H9 (cell line): ENCODE data around the gene PRR7. TPM values are rescaled to one million over a fixed set of nuclear protein-coding genes. Genes with fewer than 3 reads are reported as not detected.

Experiments
- DNase-seq: peaks from one replicate; pipeline ENCODE4 v3.0.0-alpha.2; 2017
- H2AFZ ChIP-seq: one replicate; pipeline ENCODE4 v1.6.1; 2013; ENCODE audit warnings: mild to moderate bottlenecking, low read length, control low read depth, moderate library complexity
- H2AK5ac ChIP-seq: 2 replicates; pipeline ENCODE4 v1.6.1; 2013; ENCODE audit warnings: low read length, control low read depth, mixed read lengths; ENCODE audit not compliant: insufficient read length
- H2BK120ac ChIP-seq: one replicate; pipeline ENCODE4 v1.6.1; 2013; ENCODE audit warnings: low read depth, mild to moderate bottlenecking, low read length, control low read depth, inconsistent platforms; ENCODE audit not compliant: poor library complexity, severe bottlenecking
- H2BK12ac ChIP-seq: 2 replicates; pipeline ENCODE4 v1.6.1; 2013; ENCODE audit warnings: low read length, control low read depth, mixed read lengths, low read depth; ENCODE audit not compliant: insufficient read length
- H2BK15ac ChIP-seq: 2 replicates; pipeline ENCODE4 v1.6.1; 2013; ENCODE audit warnings: low read depth, low read length, control low read depth
- H2BK20ac ChIP-seq: one replicate; pipeline ENCODE4 v1.6.1; 2013; ENCODE audit warnings: low read depth, mild to moderate bottlenecking, low read length, control low read depth, inconsistent platforms; ENCODE audit not compliant: poor library complexity, severe bottlenecking
- H2BK5ac ChIP-seq: 2 replicates; pipeline ENCODE4 v1.6.1; 2013; ENCODE audit warnings: low read length, control low read depth, mixed read lengths; ENCODE audit not compliant: insufficient read length
- H3K14ac ChIP-seq: 2 replicates; pipeline ENCODE4 v1.6.1; 2013; ENCODE audit warnings: low read length, control low read depth; ENCODE audit not compliant: insufficient read depth
- H3K18ac ChIP-seq: 2 replicates; pipeline ENCODE4 v1.6.1; 2013; ENCODE audit warnings: low read depth, mild to moderate bottlenecking, mixed read lengths, low read length, control low read depth; ENCODE audit not compliant: insufficient read length
- H3K23ac ChIP-seq: 2 replicates; pipeline ENCODE4 v1.6.1; 2013; ENCODE audit warnings: low read length, control low read depth, mixed read lengths, low read depth; ENCODE audit not compliant: insufficient read length
- H3K23me2 ChIP-seq: 2 replicates; pipeline ENCODE4 v1.6.1; 2013; ENCODE audit warnings: low read depth, mild to moderate bottlenecking, mixed read lengths, low read length, control low read depth; ENCODE audit not compliant: insufficient read length, poor library complexity, severe bottlenecking
- H3K27ac ChIP-seq: 2 replicates; pipeline ENCODE4 v1.5.1; 2013; ENCODE audit warnings: low read length, control low read depth, mixed read lengths, low read depth; ENCODE audit not compliant: insufficient read length
- H3K27me3 ChIP-seq: 2 replicates; pipeline ENCODE4 v1.6.1; 2013; ENCODE audit warnings: low read length, control low read depth, inconsistent platforms; ENCODE audit not compliant: insufficient read depth
- H3K4ac ChIP-seq: 2 replicates; pipeline ENCODE4 v1.6.1; 2013; ENCODE audit warnings: low read depth, mild to moderate bottlenecking, control low read depth, inconsistent platforms, low read length, moderate library complexity
- H3K4me1 ChIP-seq: 2 replicates; pipeline ENCODE4 v1.6.1; 2013; ENCODE audit warnings: low read length, control low read depth, inconsistent platforms; ENCODE audit not compliant: insufficient read depth
- H3K4me2 ChIP-seq: 2 replicates; pipeline ENCODE4 v1.6.1; 2013; ENCODE audit warnings: low read length, control low read depth, mixed read lengths; ENCODE audit not compliant: insufficient read length, insufficient read depth
- H3K56ac ChIP-seq: 2 replicates; pipeline ENCODE4 v1.6.1; 2013; ENCODE audit warnings: low read depth, mild to moderate bottlenecking, mixed read lengths, low read length, control low read depth; ENCODE audit not compliant: insufficient read length
- H3K79me1 ChIP-seq: 2 replicates; pipeline ENCODE4 v1.6.1; 2013; ENCODE audit warnings: low read depth, mild to moderate bottlenecking, moderate library complexity, low read length, control low read depth, inconsistent platforms; ENCODE audit not compliant: insufficient read depth, poor library complexity, severe bottlenecking
- H3K79me2 ChIP-seq: 2 replicates; pipeline ENCODE4 v1.6.1; 2013; ENCODE audit warnings: low read length, control low read depth, inconsistent platforms; ENCODE audit not compliant: insufficient read depth
- H3K9ac ChIP-seq: 2 replicates; pipeline ENCODE4 v1.6.1; 2013; ENCODE audit warnings: low read length, control low read depth, mixed read lengths; ENCODE audit not compliant: insufficient read length; ENCODE audit errors: extremely low read depth
- H3K9me3 ChIP-seq: one replicate; pipeline ENCODE4 v1.6.1; 2013; ENCODE audit warnings: low read depth, low read length, inconsistent platforms; ENCODE audit not compliant: control insufficient read depth
- H3T11ph ChIP-seq: one replicate; pipeline ENCODE4 v1.6.1; 2013; ENCODE audit warnings: mild to moderate bottlenecking, low read length, control low read depth, inconsistent platforms
- H4K20me1 ChIP-seq: one replicate; pipeline ENCODE4 v1.6.1; 2013; ENCODE audit not compliant: control insufficient read depth, insufficient read length, insufficient read depth
- H4K5ac ChIP-seq: 2 replicates; pipeline ENCODE4 v1.6.1; 2013; ENCODE audit warnings: low read depth, mild to moderate bottlenecking, mixed read lengths, low read length, control low read depth; ENCODE audit not compliant: insufficient read length
- H4K8ac ChIP-seq: replicated peaks from 2 replicates; pipeline ENCODE4 v1.6.1; 2013; ENCODE audit warnings: low read length, control low read depth, mixed read lengths, low read depth; ENCODE audit not compliant: insufficient read length
- H4K91ac ChIP-seq: 2 replicates; pipeline ENCODE4 v1.6.1; 2013; ENCODE audit warnings: low read depth, mild to moderate bottlenecking, moderate library complexity, mixed read lengths, low read length, control low read depth; ENCODE audit not compliant: insufficient read length
- H3K27ac Mint-ChIP-seq, 3 experiments: 2 replicates in 2 of 3; 3 replicates in 1 of 3; pipeline ENCODE4 v1.8.0; 2020 to 2021; ENCODE audit warnings: mixed read lengths in 3 of 3, mild to moderate bottlenecking in 1 of 3, moderate library complexity in 1 of 3
- H3K27me3 Mint-ChIP-seq: 2 replicates; pipeline ENCODE4 v1.8.0; 2021; ENCODE audit warnings: low read depth, mild to moderate bottlenecking, moderate library complexity, mixed read lengths
- H3K36me3 Mint-ChIP-seq, 3 experiments: 2 replicates in 2 of 3; 3 replicates in 1 of 3; pipeline ENCODE4 v1.8.0; 2020 to 2021; ENCODE audit warnings: low read depth in 3 of 3, mixed read lengths in 3 of 3; ENCODE audit not compliant: insufficient read depth in 1 of 3
- H3K4me1 Mint-ChIP-seq, 2 experiments: 2 replicates each; pipeline ENCODE4 v1.8.0; 2020; ENCODE audit warnings: mixed read lengths in 2 of 2
- H3K4me3 Mint-ChIP-seq, 2 experiments: 2 replicates in 1 of 2; 3 replicates in 1 of 2; pipeline ENCODE4 v1.8.0; 2020 to 2021; ENCODE audit warnings: mild to moderate bottlenecking in 2 of 2, mixed read lengths in 2 of 2, moderate library complexity in 1 of 2
- H3K9me3 Mint-ChIP-seq, 2 experiments: 2 replicates in 1 of 2; 3 replicates in 1 of 2; pipeline ENCODE4 v1.8.0; 2020; ENCODE audit warnings: mild to moderate bottlenecking in 2 of 2, mixed read lengths in 2 of 2, moderate library complexity in 1 of 2
- CTCF ChIP-seq: fragments of 200-600 bp; sonication (generic); conservative IDR thresholded peaks from 3 replicates; pipeline ENCODE4 v1.8.0; 2021; ENCODE audit warnings: antibody characterized with exemption, mild to moderate bottlenecking
- WGBS: extraction: QIAGEN DNeasy Blood & Tissue Kit; methylation state at CpG from one replicate; pipeline ENCODE4 v1.1.7; 2013; ENCODE audit warnings: missing lambda C conversion rate, low lambda C conversion rate, mixed read lengths; ENCODE audit not compliant: insufficient read length; ENCODE audit errors: extremely low coverage; 5-methylcytosine and 5-hydroxymethylcytosine counted together
- total RNA-seq: library from RNA; stranded (reverse); gene quantifications from 2 replicates; pipeline ENCODE4 v1.2.1, GENCODE V29; 2021

Gene PRR7
- total RNA-seq, 1 experiment from 2014 or later, result 9.6 TPM

DNA sequence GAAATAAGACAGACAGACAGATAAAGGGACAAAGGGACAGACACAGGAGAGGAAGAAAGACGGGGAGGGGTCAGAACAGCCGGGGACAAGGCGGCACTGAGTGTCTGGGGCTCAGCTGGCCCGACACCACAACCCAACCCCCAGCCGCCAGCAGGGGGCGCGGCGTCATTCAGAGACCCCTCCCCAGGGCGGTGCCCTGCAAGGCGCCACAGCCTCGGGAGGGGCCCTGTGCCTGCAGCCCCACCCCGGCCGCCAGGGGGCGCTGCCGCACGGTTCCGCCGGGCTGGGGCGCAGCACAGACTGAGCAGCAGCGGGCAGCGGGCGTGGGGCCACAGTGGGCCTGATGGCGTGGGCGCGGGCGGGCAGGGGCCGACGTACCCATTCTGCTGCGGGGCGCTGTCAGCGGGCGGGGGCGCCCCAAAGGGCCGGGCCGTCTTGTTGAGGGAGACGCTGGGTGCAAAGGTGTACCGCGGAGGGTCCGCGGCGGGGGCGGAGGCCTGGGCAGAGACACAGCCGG, 44.9 kb downstream of the PRR7 start:
- H3K27ac Mint-ChIP-seq, result peak overlapping the region in 2 of 3 experiments; percentile 58 to 87; a peak in 2 of 7 replicates
- H3K9ac ChIP-seq, result no peak overlapping the region
- no peak overlapping the region for H4K5ac ChIP-seq

More for the DNA sequence above, 44.9 kb downstream of the PRR7 start:
- peak; percentile 100; the same call in 2 of the 3 replicates for TF ChIP-seq CTCF
- peaks cover 4% of the 10 kb centered on the region for H3K23me2 ChIP-seq
- no peak overlapping the region for H3K4ac ChIP-seq
- no peak overlapping the region for H3K18ac ChIP-seq
- peaks cover 5% of the 10 kb centered on the region; the same call in 1 of the 2 replicates for H3K4me1 ChIP-seq
- peak; percentile 92 for DNase-seq
- H4K20me1 ChIP-seq, result no peaks in the 10 kb centered on the region
- H3K79me2 ChIP-seq, result no peaks in the 10 kb centered on the region
- H2BK15ac ChIP-seq, result no peak overlapping the region
- H3K27ac ChIP-seq, result no peak overlapping the region
- Mint-ChIP-seq H3K4me3 (no peak overlapping the region), H3K9me3 (no peaks in the 10 kb centered on the region; a peak in 1 of 5 replicates), H3K36me3 (peaks cover 40 to 68% (median 64%) of the 10 kb centered on the region in 3 experiments), H3K4me1 (peaks cover 20 to 43% of the 10 kb centered on the region in 2 experiments), H3K27me3 (no peaks in the 10 kb centered on the region)
- no peaks in the 10 kb centered on the region for H3K79me1 ChIP-seq
- no peak overlapping the region for H3K14ac ChIP-seq
- H2BK5ac ChIP-seq, result no peak overlapping the region
- H3K56ac ChIP-seq, result no peak overlapping the region
- no peak overlapping the region for H3T11ph ChIP-seq
- no peak overlapping the region for H2BK120ac ChIP-seq
- no peaks in the 10 kb centered on the region for H3K27me3 ChIP-seq
- no peak overlapping the region for H4K8ac ChIP-seq
- no CpG with 5 or more reads among the region's 43 CpGs for WGBS
- no peak overlapping the region for H3K4me2 ChIP-seq
- H4K91ac ChIP-seq, result no peak overlapping the region
- no peak overlapping the region for H2BK12ac ChIP-seq
- H2BK20ac ChIP-seq, result no peak overlapping the region
- no peaks in the 10 kb centered on the region for H3K9me3 ChIP-seq
- H2AK5ac ChIP-seq, result no peak overlapping the region
- H2AFZ ChIP-seq, result no peak overlapping the region
- no peak overlapping the region for H3K23ac ChIP-seq
